Measurements from ENCODE around the gene NUB1.

The NUB1 gene

GRCh38 chr7:151415375-151416105 is 73.9 kb downstream of the NUB1 start:
- in situ Hi-C loops (cut with HindIII; ENCODE audit: low sequenced_read_pairs), result no loop called here
- no peak overlapping the region for H3K4me3 ChIP-seq (ENCODE audit: low read depth, low read length)
- no peak for TF ChIP-seq CTCF (IDR thresholded peaks at IDR 0.05; ENCODE audit: low read depth, low read length)
- no peak for DNase-seq (ENCODE audit: low read depth, low spot score)

- no peak overlapping the region for H3K4me3 ChIP-seq (ENCODE audit: low read depth, low read length)
- TF ChIP-seq CTCF (IDR thresholded peaks at IDR 0.05; ENCODE audit: low read depth, low read length), result no peak
- no peak for DNase-seq (ENCODE audit: low read depth, low spot score)
- in situ Hi-C loops (cut with HindIII; ENCODE audit: low sequenced_read_pairs), result no loop called here
Measured at GRCh38 chr7:151416112-151416940, 74.7 kb downstream of the NUB1 start.

- no peak overlapping the region for H3K4me3 ChIP-seq (ENCODE audit: low read depth, low read length)
- DNase-seq (ENCODE audit: low read depth, low spot score), result no peak
- no peak for TF ChIP-seq CTCF (IDR thresholded peaks at IDR 0.05; ENCODE audit: low read depth, low read length)
- in situ Hi-C loops (cut with HindIII; ENCODE audit: low sequenced_read_pairs), result no loop called here
Measured at GRCh38 chr7:151416941-151417315, 75.3 kb downstream of the NUB1 start.

GRCh38 chr7:151420144-151420543 is 78.5 kb downstream of the NUB1 start:
- TF ChIP-seq CTCF (IDR thresholded peaks at IDR 0.05; ENCODE audit: low read depth, low read length), result no peak
- no peak for DNase-seq (ENCODE audit: low read depth, low spot score)
- no peak overlapping the region for H3K4me3 ChIP-seq (ENCODE audit: low read depth, low read length)
- in situ Hi-C loops (cut with HindIII; ENCODE audit: low sequenced_read_pairs), result no loop called here

GRCh38 chr7:151422212-151422611 is 80.6 kb downstream of the NUB1 start:
- no peak for DNase-seq (ENCODE audit: low read depth, low spot score)
- in situ Hi-C loops (cut with HindIII; ENCODE audit: low sequenced_read_pairs), result no loop called here
- H3K4me3 ChIP-seq (ENCODE audit: low read depth, low read length), result no peak overlapping the region
- TF ChIP-seq CTCF (IDR thresholded peaks at IDR 0.05; ENCODE audit: low read depth, low read length), result no peak

GRCh38 chr7:151423226-151423625 is 81.6 kb downstream of the NUB1 start:
- TF ChIP-seq CTCF (IDR thresholded peaks at IDR 0.05; ENCODE audit: low read depth, low read length), result no peak
- DNase-seq (ENCODE audit: low read depth, low spot score), result no peak
- H3K4me3 ChIP-seq (ENCODE audit: low read depth, low read length), result no peak overlapping the region

More at GRCh38 chr7:151423226-151423625, 81.6 kb downstream of the NUB1 start:
- in situ Hi-C loops (cut with HindIII; ENCODE audit: low sequenced_read_pairs), result no loop called here

All from astrocyte of the spinal cord (primary cell).